PC-3 (cell line): ENCODE measurements around the gene LRR1. TPM values are rescaled to one million over a fixed set of nuclear protein-coding genes. Genes with fewer than 3 reads are reported as not detected.

ENCODE experiments used
- ATAC-seq: fragments of 200-7000 bp; cut with Tn5 transposase; 2 replicates; pipeline ENCODE4 v1.9.1; 2020; ENCODE audit warnings: mild to moderate bottlenecking, moderate library complexity
- BruUV-seq: library from RNA; stranded (reverse); fragments of 400-500 nt; replicated peaks from 2 replicates; lab custom pipeline; 2021; lab: Mats Ljungman, UMichigan
- CTCF ChIA-PET: fragments of 300-600 bp; sonication (Branson Sonifier 250); formaldehyde crosslinking; loops from one replicate; lab custom pipeline; 2022; ENCODE audit warnings: antibody characterized with exemption; lab: Charles Lee
- POLR2A ChIA-PET: fragments of 300-600 bp; sonication (Branson Sonifier 250); formaldehyde crosslinking; loops from one replicate; lab custom pipeline; 2022; ENCODE audit warnings: antibody characterized with exemption; ENCODE audit not compliant: unreplicated experiment; lab: Charles Lee
- DNase-seq: peaks from one replicate; pipeline ENCODE4 v3.0.0-alpha.2; 2015
- H2AFZ ChIP-seq: fragments of 300-600 bp; sonication (generic); 2 replicates; pipeline ENCODE4 v1.6.0; 2016; ENCODE audit warnings: antibody characterized with exemption, low read length
- H3F3A ChIP-seq: fragments of 300-600 bp; sonication (generic); one replicate; pipeline ENCODE4 v1.6.0; 2017; ENCODE audit warnings: antibody characterized with exemption, low read length, control low read depth, mild to moderate bottlenecking; ENCODE audit not compliant: unreplicated experiment
- H3K27ac ChIP-seq: fragments of 300-600 bp; sonication (generic); 2 replicates; pipeline ENCODE4 v1.5.1; 2016; ENCODE audit warnings: mild to moderate bottlenecking, low read length
- H3K27me3 ChIP-seq: fragments of 300-600 bp; sonication (generic); 2 replicates; pipeline ENCODE4 v1.6.1; 2016; ENCODE audit warnings: low read length, mixed read lengths
- H3K36me3 ChIP-seq: fragments of 300-600 bp; sonication (generic); 2 replicates; pipeline ENCODE4 v1.6.1; 2016; ENCODE audit warnings: low read depth, mixed run types, low read length, mixed read lengths
- H3K4me1 ChIP-seq: fragments of 300-600 bp; sonication (generic); 2 replicates; pipeline ENCODE4 v1.5.1; 2016; ENCODE audit warnings: low read length; ENCODE audit not compliant: insufficient read depth
- H3K4me2 ChIP-seq: fragments of 300-600 bp; sonication (generic); 2 replicates; pipeline ENCODE4 v1.6.0; 2016; ENCODE audit warnings: low read length
- H3K4me3 ChIP-seq: fragments of 300-600 bp; sonication (generic); 2 replicates; pipeline ENCODE4 v1.5.1; 2016; ENCODE audit warnings: mild to moderate bottlenecking, low read length, mixed read lengths
- H3K79me2 ChIP-seq: fragments of 300-600 bp; sonication (generic); 2 replicates; pipeline ENCODE4 v1.6.1; 2017; ENCODE audit warnings: low read length, mixed read lengths
- H3K9ac ChIP-seq: fragments of 300-600 bp; sonication (generic); 2 replicates; pipeline ENCODE4 v1.6.0; 2016; ENCODE audit warnings: mild to moderate bottlenecking, low read length
- H3K9me2 ChIP-seq: fragments of 300-600 bp; sonication (generic); replicated peaks from 2 replicates; pipeline ENCODE4 v1.6.1; 2016; ENCODE audit warnings: mixed run types, low read length, mixed read lengths
- H3K9me3 ChIP-seq: fragments of 300-600 bp; sonication (generic); 2 replicates; pipeline ENCODE4 v1.6.1; 2016; ENCODE audit warnings: low read length, mixed read lengths
- H4K20me1 ChIP-seq: fragments of 300-600 bp; sonication (generic); 2 replicates; pipeline ENCODE4 v1.6.1; 2016; ENCODE audit warnings: low read length, mixed read lengths
- CTCF ChIP-seq: fragments of 300-600 bp; sonication (generic); conservative IDR thresholded peaks from 2 replicates; pipeline ENCODE4 v1.5.1; 2017; ENCODE audit warnings: antibody characterized with exemption, low read depth, mild to moderate bottlenecking, low read length
- EZH2 ChIP-seq: fragments of 300-600 bp; sonication (generic); IDR thresholded peaks from one replicate; pipeline ENCODE4 v1.6.1; 2017; ENCODE audit warnings: antibody characterized with exemption, mild to moderate bottlenecking, low read length; ENCODE audit not compliant: unreplicated experiment
- EZH2phosphoT487 ChIP-seq: fragments of 300-600 bp; sonication (generic); IDR thresholded peaks from 2 replicates; pipeline ENCODE4 v1.6.1; 2018; ENCODE audit warnings: mild to moderate bottlenecking, antibody characterized with exemption, low read length, borderline replicate concordance
- intact Hi-C: fragments of 100-400 bp; cut with micrococcal nuclease; formaldehyde crosslinking; loops from 2 replicates; pipeline ENCODE4 v1.9.0; 2023
- total RNA-seq: library from RNA; depleted of rRNA; stranded (reverse); fragments of >200 nt; gene quantifications from 2 replicates; pipeline ENCODE4 v1.2.3, GENCODE V29; 2014

The LRR1 gene
- total RNA-seq, 1 experiment from 2014 or later: 46.9 TPM

- TF ChIP-seq CTCF (peak; percentile 2; the same call in 1 of the 2 replicates), EZH2phosphoT487 (no peak)
- intact Hi-C loops: loop anchor here (1.0 to 2.0 kb wide), 5 partner anchors 58 to 218 kb away; partner anchors contain the start of genes KLHDC1 and NEMF
- no peaks in the 10 kb centered on the region for H3K9me3 ChIP-seq
- peaks cover 28% of the 10 kb centered on the region for H3K4me1 ChIP-seq
- peak within 1 kb of the TSS; percentile 81 for H3K4me2 ChIP-seq
- H3K79me2 ChIP-seq: peaks cover 95% of the 10 kb centered on the region
- peak; percentile 74 for DNase-seq
- H2AFZ ChIP-seq: peak within 1 kb of the TSS; percentile 91
- ChIA-PET CTCF (interaction anchor here (0.6 to 1.5 kb wide), 10 partner anchors 11 to 227 kb away, joined by 3 to 21 read pairs (median 5); partner anchors contain the start of genes KLHDC2, MGAT2, NEMF and RPL36AL), POLR2A (interaction anchor here (0.6 to 1.6 kb wide), 6 partner anchors 10 to 136 kb away, joined by 3 to 25 read pairs (median 12); partner anchors contain the start of genes KLHDC2, MGAT2, RPL36AL and RPS29)
- H3K9ac ChIP-seq: peak within 1 kb of the TSS; percentile 99
- peak within 1 kb of the TSS; percentile 88 for H3K27ac ChIP-seq
- H4K20me1 ChIP-seq: peaks cover 14% of the 10 kb centered on the region
- no peaks in the 10 kb centered on the region for H3K9me2 ChIP-seq
- peaks cover 20% of the 10 kb centered on the region for H3K36me3 ChIP-seq
- TSS peak; percentile 20 for BruUV-seq
- no peaks in the 10 kb centered on the region for H3K27me3 ChIP-seq
- peak within 1 kb of the TSS; percentile 71 for H3K4me3 ChIP-seq
- H3F3A ChIP-seq: no peaks in the 10 kb centered on the region
- ATAC-seq: peak; percentile 37
Observed at GRCh38 chr14:49634547-49635334, 36.0 kb downstream of the LRR1 start, which contains the start of gene DNAAF2. Gene DNAAF2, minus strand, starts transcription at chr14:49635244. Its CDS starts 95 bp downstream, at chr14:49635149.

- POLR2A ChIA-PET: no interaction called here
- ATAC-seq: no peak
- BruUV-seq: no TSS peak
Observed at GRCh38 chr14:49636866-49637265, 38.1 kb downstream of the LRR1 start.

More at GRCh38 chr14:49636866-49637265, 38.1 kb downstream of the LRR1 start:
- CTCF ChIA-PET: no interaction called here
- TF ChIP-seq CTCF: no peak
- TF ChIP-seq EZH2: no peak
- no peak for TF ChIP-seq EZH2phosphoT487
- H4K20me1 ChIP-seq: peaks cover 8% of the 10 kb centered on the region
- H3K4me1 ChIP-seq: peaks cover 31% of the 10 kb centered on the region
- peaks cover 92% of the 10 kb centered on the region for H3K79me2 ChIP-seq
- H3F3A ChIP-seq: no peaks in the 10 kb centered on the region
- no peak overlapping the region for H3K9ac ChIP-seq
- intact Hi-C loops: no loop called here
- peak overlapping the region; percentile 81; the same call in 1 of the 2 replicates for H3K4me2 ChIP-seq
- no peaks in the 10 kb centered on the region for H3K9me3 ChIP-seq
- H3K27ac ChIP-seq: no peak overlapping the region
- no peak overlapping the region for H2AFZ ChIP-seq
- H3K9me2 ChIP-seq: no peaks in the 10 kb centered on the region
- H3K4me3 ChIP-seq: no peak overlapping the region
- no peaks in the 10 kb centered on the region for H3K27me3 ChIP-seq
- H3K36me3 ChIP-seq: peaks cover 23% of the 10 kb centered on the region
- DNase-seq: no peak
